Measurements from ENCODE around the gene IPPK.
A peak's percentile ranks its signal among the peaks of the same experiment; 100 is the strongest.

IPPK gene

GRCh38 chr9:92710368-92710767 is 40.4 kb upstream of the IPPK start:
- no peak overlapping the region for H3K27ac ChIP-seq
- TF ChIP-seq ZFX (IDR thresholded peaks at IDR 0.05) = no peak
- no peak for TF ChIP-seq CTCF (conservative IDR thresholded peaks at IDR 0.05)

- no peak overlapping the region for H3K27ac ChIP-seq
- no peak for TF ChIP-seq ZFX (IDR thresholded peaks at IDR 0.05)
- no peak for TF ChIP-seq CTCF (conservative IDR thresholded peaks at IDR 0.05)
Measured at GRCh38 chr9:92709954-92710353, 40.0 kb upstream of the IPPK start.

GRCh38 chr9:92709240-92709639 is 39.3 kb upstream of the IPPK start:
- no peak overlapping the region for H3K27ac ChIP-seq
- no peak for TF ChIP-seq CTCF (conservative IDR thresholded peaks at IDR 0.05)
- TF ChIP-seq ZFX (IDR thresholded peaks at IDR 0.05) = no peak

GRCh38 chr9:92707530-92707929 is 37.6 kb upstream of the IPPK start:
- H3K27ac ChIP-seq = no peak overlapping the region
- TF ChIP-seq ZFX (IDR thresholded peaks at IDR 0.05) = no peak
- no peak for TF ChIP-seq CTCF (conservative IDR thresholded peaks at IDR 0.05)

GRCh38 chr9:92706218-92706940 is 36.4 kb upstream of the IPPK start:
- H3K27ac ChIP-seq = no peak overlapping the region
- TF ChIP-seq CTCF (conservative IDR thresholded peaks at IDR 0.05) = peak; percentile 84
- no peak for TF ChIP-seq ZFX (IDR thresholded peaks at IDR 0.05)

GRCh38 chr9:92704528-92704927 is 34.6 kb upstream of the IPPK start:
- no peak for TF ChIP-seq ZFX (IDR thresholded peaks at IDR 0.05)
- TF ChIP-seq CTCF (conservative IDR thresholded peaks at IDR 0.05) = no peak
- H3K27ac ChIP-seq = no peak overlapping the region

GRCh38 chr9:92696619-92697018 is 26.7 kb upstream of the IPPK start:
- H3K27ac ChIP-seq = no peak overlapping the region
- TF ChIP-seq ZFX (IDR thresholded peaks at IDR 0.05) (no peak), CTCF (conservative IDR thresholded peaks at IDR 0.05) (no peak)
